Keratinocyte (primary cell): ENCODE data around the gene MTUS2.

ENCODE experiments used
- EZH2 ChIP-seq: IDR thresholded peaks from one replicate; pipeline ENCODE4 v1.6.1; 2012; ENCODE audit warnings: inconsistent platforms, mild to moderate bottlenecking, low read length, moderate library complexity
- TF ChIP-seq, protein P1 (sequence below), 3 experiments: IDR thresholded peaks in 1 of 3; conservative IDR thresholded peaks in 1 of 3; optimal IDR thresholded peaks in 1 of 3; 2 replicates in 2 of 3; 3 replicates in 1 of 3; pipeline versions ENCODE3 to v1.5.1; 2011; ENCODE audit warnings: low read length in 3 of 3, mild to moderate bottlenecking in 3 of 3, moderate library complexity in 2 of 3, control low read depth in 1 of 3, inconsistent platforms in 1 of 3; ENCODE audit not compliant: insufficient read depth in 2 of 3; ENCODE audit errors: extremely low read depth in 1 of 3

DNA sequence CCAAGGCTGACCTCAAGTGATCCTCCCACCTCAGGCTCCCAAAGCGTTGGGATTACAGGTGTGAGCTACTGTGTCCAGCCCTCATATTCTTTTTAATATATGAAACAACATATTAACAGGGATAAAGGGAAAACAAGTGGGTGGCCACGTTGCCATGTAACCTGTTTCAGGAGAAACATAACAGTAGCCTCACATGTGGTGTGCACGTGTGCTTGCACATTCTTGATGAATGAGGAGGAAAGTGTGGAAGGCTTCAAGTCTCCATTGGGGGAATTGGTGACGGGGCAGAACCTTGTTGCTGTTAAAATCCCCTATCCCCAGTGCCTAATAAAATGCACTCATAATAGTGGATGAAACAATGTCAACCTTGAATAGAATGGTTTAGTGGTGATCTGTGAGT is 202.3 kb downstream of the MTUS2 start:
- TF ChIP-seq, protein P1, sequence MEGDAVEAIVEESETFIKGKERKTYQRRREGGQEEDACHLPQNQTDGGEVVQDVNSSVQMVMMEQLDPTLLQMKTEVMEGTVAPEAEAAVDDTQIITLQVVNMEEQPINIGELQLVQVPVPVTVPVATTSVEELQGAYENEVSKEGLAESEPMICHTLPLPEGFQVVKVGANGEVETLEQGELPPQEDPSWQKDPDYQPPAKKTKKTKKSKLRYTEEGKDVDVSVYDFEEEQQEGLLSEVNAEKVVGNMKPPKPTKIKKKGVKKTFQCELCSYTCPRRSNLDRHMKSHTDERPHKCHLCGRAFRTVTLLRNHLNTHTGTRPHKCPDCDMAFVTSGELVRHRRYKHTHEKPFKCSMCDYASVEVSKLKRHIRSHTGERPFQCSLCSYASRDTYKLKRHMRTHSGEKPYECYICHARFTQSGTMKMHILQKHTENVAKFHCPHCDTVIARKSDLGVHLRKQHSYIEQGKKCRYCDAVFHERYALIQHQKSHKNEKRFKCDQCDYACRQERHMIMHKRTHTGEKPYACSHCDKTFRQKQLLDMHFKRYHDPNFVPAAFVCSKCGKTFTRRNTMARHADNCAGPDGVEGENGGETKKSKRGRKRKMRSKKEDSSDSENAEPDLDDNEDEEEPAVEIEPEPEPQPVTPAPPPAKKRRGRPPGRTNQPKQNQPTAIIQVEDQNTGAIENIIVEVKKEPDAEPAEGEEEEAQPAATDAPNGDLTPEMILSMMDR (optimal IDR thresholded peaks at IDR 0.05 in 1 of 3, IDR thresholded peaks at IDR 0.05 in 1 of 3, conservative IDR thresholded peaks at IDR 0.05 in 1 of 3; ENCODE audit: extremely low read depth in 1 of 3, insufficient read depth in 2 of 3, low read length in 3 of 3): no peak
- no peak for TF ChIP-seq EZH2
